Central memory CD8-positive, alpha-beta T cell (primary cell): ENCODE measurements around the gene MYO10.
"Not testable (repeated sequence)": the region's sequence is repeated elsewhere in the genome, so short reads cannot be mapped to it uniquely, and the experiment has no call there.

Experiments used
- ATAC-seq: fragments of 150-1000 bp; cut with Tn5 transposase; replicated peaks from 2 replicates; pipeline ENCODE4 v1.10.0; 2022; ENCODE audit warnings: mild to moderate bottlenecking, moderate FRiP score, moderate number of reproducible peaks; ENCODE audit not compliant: poor library complexity, severe bottlenecking; ENCODE audit errors: extremely low read depth
- DNase-seq, 2 donors: peaks; one replicate each; pipeline ENCODE4 v3.0.0; 2021; ENCODE audit warnings: low spot score in 2 of 2
- H3K27ac Mint-ChIP-seq: one replicate; pipeline ENCODE4 v1.8.0; 2022; ENCODE audit warnings: low read depth, mild to moderate bottlenecking, moderate library complexity, mixed read lengths
- H3K27me3 Mint-ChIP-seq: one replicate; pipeline ENCODE4 v1.8.0; 2022; ENCODE audit warnings: mixed read lengths
- H3K36me3 Mint-ChIP-seq: one replicate; pipeline ENCODE4 v1.8.0; 2022; ENCODE audit warnings: mild to moderate bottlenecking, moderate library complexity, mixed read lengths; ENCODE audit not compliant: insufficient read depth
- H3K4me1 Mint-ChIP-seq: one replicate; pipeline ENCODE4 v1.8.0; 2022; ENCODE audit warnings: mixed read lengths
- H3K4me3 Mint-ChIP-seq: one replicate; pipeline ENCODE4 v1.8.0; 2022; ENCODE audit warnings: mild to moderate bottlenecking, moderate library complexity, mixed read lengths
- H3K9me3 Mint-ChIP-seq: one replicate; pipeline ENCODE4 v1.8.0; 2022; ENCODE audit warnings: mixed read lengths

The MYO10 gene

DNA sequence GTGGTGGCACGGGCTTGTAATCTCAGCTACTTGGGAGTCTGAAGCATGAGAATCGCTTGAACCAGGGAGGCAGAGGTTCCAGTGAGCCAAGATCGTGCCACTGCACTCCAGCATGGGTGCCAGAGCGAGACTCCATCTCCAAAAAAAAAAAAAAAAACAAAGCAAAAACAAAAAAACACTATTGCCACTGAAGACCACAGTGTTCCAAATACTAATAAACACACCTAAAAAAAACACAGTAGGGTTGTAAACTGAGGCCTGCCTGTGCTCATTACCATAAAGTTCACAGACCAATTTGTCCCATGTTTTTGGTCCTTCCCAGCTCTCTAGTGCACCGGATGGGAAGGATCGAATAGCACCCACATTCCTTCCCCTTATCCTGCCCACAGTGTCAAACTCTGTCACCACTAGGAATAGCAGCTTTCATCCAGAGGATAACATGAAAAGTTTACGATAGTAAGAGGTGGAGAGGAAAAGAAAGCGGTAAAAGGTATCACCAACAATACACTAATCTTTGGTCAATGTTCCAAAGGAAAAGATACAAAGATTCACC, 49.2 kb downstream of the MYO10 start:
- Mint-ChIP-seq H3K4me3 (no peak overlapping the region), H3K9me3 (peaks cover 4% of the 10 kb centered on the region), H3K4me1 (no peaks in the 10 kb centered on the region), H3K27me3 (no peaks in the 10 kb centered on the region), H3K36me3 (no peaks in the 10 kb centered on the region), H3K27ac (no peak overlapping the region)
- ATAC-seq: no peak
- no peak for DNase-seq

DNA sequence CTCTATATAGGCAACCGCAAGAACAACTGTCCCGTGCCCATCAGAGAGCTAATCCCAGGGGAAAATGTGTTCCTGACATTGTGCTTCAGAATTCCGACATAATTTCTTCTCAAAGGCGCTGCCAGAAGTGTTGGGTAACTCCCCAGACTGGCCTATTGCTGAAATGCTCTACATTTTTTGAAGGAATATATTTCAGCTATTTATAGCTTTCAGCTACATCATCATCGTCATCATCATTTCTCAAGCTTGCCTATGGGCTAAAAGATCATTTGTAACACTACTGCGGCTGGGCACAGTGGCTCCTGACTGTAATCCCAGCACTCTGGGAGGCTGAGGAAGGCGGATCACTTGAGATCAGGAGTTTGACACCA, 49.7 kb downstream of the MYO10 start:
- no peaks in the 10 kb centered on the region for H3K27me3 Mint-ChIP-seq
- DNase-seq (no peak), ATAC-seq (no peak)
- no peaks in the 10 kb centered on the region for H3K36me3 Mint-ChIP-seq
- no peak overlapping the region for H3K4me3 Mint-ChIP-seq
- no peaks in the 10 kb centered on the region for H3K4me1 Mint-ChIP-seq
- peaks cover 4% of the 10 kb centered on the region for H3K9me3 Mint-ChIP-seq
- H3K27ac Mint-ChIP-seq: no peak overlapping the region

DNA sequence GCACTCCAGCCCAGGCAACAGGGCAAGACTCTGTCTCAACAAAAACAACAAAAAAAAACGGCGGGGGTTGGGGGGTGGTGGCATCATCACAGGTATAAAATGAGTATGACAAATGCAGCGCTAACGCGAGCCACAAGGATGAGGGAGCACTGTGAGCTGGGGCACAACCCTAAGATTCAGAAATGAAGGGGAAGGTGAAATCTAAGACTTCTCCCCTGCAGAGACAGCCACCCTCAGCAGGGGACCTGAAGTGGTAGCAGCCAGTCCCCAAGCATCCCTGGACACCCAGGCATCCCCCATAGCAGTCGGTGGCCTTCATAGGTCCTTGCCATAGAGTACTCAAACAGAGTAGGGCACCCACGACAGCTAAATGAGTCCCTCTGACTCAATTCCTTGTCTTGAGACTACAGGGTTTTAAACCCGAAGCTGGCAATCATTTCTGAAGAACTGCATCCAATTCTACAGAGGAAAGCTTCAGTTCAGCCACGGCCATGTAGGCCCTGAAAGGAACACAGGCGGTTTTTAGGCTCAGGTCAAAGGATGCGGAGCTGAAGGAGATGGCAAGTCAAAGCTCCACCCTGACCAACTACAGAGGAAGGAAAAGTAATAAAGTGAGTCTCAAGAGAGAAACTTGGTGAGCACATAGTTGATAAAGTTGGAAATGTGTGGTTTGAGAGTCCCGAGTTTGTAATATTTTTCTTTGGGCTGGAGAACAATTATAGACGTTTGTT, 50.3 kb downstream of the MYO10 start:
- DNase-seq: no peak
- Mint-ChIP-seq H3K9me3 (peaks cover under 1% of the 10 kb centered on the region), H3K27ac (no peak overlapping the region), H3K4me1 (no peaks in the 10 kb centered on the region), H3K4me3 (no peak overlapping the region), H3K36me3 (no peaks in the 10 kb centered on the region), H3K27me3 (no peaks in the 10 kb centered on the region)
- no peak for ATAC-seq

DNA sequence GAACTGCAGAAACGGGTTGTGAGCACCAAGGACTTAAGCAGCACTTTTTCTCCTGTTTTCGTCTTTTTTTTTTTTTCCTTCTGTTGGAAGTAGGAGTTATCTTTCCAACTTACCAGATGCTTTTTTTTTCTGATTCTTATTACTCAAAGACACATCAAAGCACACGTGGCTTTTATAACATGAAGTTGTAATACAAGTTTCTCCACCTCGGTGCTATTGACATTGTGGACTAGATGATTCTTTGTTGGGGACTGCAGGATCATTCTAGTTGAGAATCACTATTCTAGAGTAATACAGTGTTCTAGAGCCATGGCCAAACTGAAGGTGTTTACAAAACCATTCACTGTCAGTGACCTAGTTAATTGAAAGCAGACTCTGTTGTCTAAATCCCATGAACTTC, 51.5 kb downstream of the MYO10 start:
- Mint-ChIP-seq H3K27ac (no peak overlapping the region), H3K27me3 (no peaks in the 10 kb centered on the region), H3K36me3 (no peaks in the 10 kb centered on the region), H3K4me3 (no peak overlapping the region), H3K9me3 (no peaks in the 10 kb centered on the region), H3K4me1 (no peaks in the 10 kb centered on the region)
- ATAC-seq (no peak), DNase-seq (no peak)

DNA sequence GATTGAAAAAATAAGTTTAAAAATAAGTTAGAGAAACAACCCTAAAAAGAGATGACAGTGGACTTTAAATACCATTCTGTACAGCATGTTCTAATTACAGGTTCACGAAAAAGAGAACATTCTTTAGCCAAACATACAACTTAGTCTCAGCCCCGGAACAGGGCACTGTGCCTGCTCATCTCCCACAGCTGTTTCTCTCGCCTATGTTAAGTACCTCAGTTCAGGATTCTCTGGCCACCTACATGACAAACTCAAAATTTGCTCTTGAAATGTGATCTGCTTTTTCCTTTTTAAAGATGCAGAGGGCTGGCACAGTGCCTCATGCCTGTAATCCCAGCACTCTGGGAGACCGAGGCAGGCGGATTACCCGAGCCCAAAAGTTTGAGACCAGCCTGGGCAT, 52.3 kb downstream of the MYO10 start:
- H3K4me1 Mint-ChIP-seq: no peaks in the 10 kb centered on the region
- DNase-seq (no peak), ATAC-seq (no peak)
- H3K36me3 Mint-ChIP-seq: no peaks in the 10 kb centered on the region
- no peaks in the 10 kb centered on the region for H3K27me3 Mint-ChIP-seq
- H3K9me3 Mint-ChIP-seq: no peaks in the 10 kb centered on the region
- H3K27ac Mint-ChIP-seq: no peak overlapping the region
- no peak overlapping the region for H3K4me3 Mint-ChIP-seq

DNA sequence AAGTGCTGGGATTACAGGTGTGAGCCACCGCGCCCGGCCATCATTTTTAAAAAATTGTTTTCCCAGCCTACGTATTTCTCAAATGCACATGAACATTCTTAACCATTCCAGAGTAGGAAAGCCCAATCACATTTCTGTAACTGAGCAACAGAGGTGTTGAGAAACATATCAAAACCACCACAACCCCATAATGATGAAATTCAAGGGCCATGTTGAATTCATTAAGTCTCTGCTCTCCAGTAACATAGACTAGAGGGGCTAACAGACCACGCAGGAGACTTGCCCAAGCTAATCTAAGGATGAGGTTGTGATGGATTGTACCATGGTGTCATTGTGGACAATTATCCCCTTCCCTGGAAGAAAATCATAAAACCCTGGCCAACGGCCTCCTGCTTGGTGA, 52.9 kb downstream of the MYO10 start:
- Mint-ChIP-seq H3K9me3 (no peaks in the 10 kb centered on the region), H3K4me1 (no peaks in the 10 kb centered on the region), H3K4me3 (no peak overlapping the region), H3K36me3 (no peaks in the 10 kb centered on the region), H3K27me3 (no peaks in the 10 kb centered on the region), H3K27ac (no peak overlapping the region)
- DNase-seq: no peak
- no peak for ATAC-seq

DNA sequence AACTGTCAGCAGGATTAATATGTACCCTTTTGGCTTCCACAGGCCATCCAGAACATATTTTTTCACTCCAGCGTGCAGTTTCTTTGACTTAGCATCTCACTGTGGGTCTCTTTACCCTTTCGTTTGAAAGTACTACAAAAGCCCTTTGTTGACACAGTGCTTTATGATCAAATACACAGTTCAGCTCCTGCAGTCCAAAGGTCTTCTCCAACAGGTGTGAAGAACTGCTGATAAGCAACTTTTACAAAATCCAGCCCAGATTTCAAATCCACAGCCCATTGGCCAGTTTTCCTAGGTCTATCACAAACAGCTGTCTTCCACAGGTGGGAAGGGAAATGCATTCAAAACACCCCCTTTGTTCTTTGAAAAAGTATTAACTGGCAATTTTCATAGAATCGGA, 54.8 kb downstream of the MYO10 start:
- no peak for DNase-seq
- ATAC-seq: no peak
- Mint-ChIP-seq H3K4me1 (no peaks in the 10 kb centered on the region), H3K9me3 (no peaks in the 10 kb centered on the region), H3K27me3 (no peaks in the 10 kb centered on the region), H3K4me3 (no peak overlapping the region), H3K36me3 (no peaks in the 10 kb centered on the region), H3K27ac (no peak overlapping the region)

DNA sequence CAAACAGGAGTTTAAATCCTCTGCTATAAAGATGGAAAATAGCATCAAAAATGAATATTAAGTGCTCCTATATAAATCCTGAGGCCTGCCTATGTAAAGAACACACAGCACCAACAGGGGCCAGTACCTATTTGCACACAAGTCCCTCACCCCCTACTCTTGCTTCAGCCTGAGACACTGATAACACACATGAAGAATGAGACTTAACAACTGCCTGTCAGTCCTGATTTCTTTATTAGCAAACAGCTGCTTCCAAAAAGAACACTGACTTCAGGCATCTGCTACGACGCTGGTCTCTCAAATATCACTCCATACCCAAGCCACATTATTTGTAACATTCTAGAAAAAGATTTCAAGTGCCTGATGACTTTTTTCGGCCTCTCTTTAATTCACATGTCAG, 55.5 kb downstream of the MYO10 start:
- ATAC-seq: no peak
- Mint-ChIP-seq H3K36me3 (no peaks in the 10 kb centered on the region), H3K27ac (no peak overlapping the region), H3K9me3 (no peaks in the 10 kb centered on the region), H3K27me3 (no peaks in the 10 kb centered on the region), H3K4me1 (no peaks in the 10 kb centered on the region), H3K4me3 (no peak overlapping the region)
- DNase-seq: no peak

DNA sequence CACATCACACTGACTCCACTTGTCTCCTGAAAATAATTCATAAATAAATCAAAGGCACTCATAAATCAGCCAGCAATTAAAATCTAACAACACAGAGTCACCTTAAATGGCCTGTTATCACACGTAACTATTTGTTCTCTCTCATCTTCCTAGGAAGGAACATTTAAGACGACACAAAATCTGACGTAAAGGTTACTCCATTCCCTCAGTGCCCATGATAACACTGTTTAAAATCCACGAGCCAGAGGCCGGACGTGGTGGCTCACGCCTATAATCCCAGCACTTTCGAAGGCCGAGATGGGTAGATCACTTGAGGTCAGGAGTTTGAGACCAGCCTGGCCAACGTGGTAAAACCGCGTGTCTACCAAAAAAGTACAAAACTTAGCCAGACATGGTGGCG, 56.4 kb downstream of the MYO10 start:
- ATAC-seq (no peak), DNase-seq (no peak)
- Mint-ChIP-seq H3K36me3 (no peaks in the 10 kb centered on the region), H3K27me3 (no peaks in the 10 kb centered on the region), H3K4me3 (no peak overlapping the region), H3K9me3 (peaks cover 1% of the 10 kb centered on the region), H3K4me1 (no peaks in the 10 kb centered on the region), H3K27ac (no peak overlapping the region)

DNA sequence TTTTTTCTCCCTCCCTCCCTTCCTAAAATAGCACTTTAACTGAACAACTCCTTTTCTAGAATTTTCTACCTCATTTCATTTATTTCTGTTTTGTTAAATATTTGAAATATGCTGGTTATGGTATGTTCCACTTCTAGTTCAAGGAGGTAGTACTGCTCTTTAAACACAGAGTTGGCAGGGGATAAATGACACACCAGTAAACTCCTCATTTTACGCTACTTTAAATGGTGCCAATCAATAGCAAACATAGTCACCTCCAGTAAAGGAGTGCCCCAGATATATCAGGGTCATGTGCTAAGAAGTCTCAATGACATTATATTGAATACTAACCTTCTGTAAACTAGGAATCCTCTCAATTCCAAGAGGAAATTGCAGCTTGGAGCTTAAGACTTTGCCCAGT, 56.9 kb downstream of the MYO10 start:
- H3K27ac Mint-ChIP-seq: no peak overlapping the region
- no peaks in the 10 kb centered on the region for H3K4me1 Mint-ChIP-seq
- ATAC-seq (no peak), DNase-seq (no peak)
- no peak overlapping the region for H3K4me3 Mint-ChIP-seq
- H3K9me3 Mint-ChIP-seq: peaks cover 5% of the 10 kb centered on the region
- no peaks in the 10 kb centered on the region for H3K36me3 Mint-ChIP-seq
- no peaks in the 10 kb centered on the region for H3K27me3 Mint-ChIP-seq

DNA sequence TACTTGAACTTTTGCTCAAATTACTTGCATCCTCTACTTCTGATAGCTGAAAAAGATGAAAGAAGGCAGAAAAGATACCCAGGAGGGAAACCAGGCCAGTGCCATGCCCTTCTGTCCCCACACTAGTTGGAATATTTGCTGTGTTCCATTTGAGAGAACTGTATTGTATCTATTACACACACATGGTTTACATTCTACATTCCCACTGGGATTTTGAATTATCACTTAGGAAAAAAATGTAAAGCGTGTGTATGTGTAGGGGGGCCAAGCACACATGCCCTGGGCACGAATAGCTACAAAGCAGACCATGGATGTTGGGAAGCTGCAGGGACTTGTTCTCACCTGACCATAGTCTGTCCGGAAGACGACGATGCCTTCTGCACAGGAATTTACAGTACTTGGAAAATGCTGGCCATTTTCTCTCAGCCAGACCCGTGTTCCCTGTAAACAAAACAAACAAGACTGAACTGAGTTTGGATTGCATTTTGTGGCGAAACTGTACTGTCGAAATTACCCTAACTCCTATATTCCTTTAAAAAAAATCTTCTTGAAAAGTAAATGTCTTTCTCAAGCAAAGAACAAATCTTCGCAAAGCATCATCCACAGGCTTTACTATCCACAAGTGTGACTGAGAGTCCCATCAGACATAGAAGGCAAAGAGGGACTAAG, 58.7 kb downstream of the MYO10 start:
- no peak overlapping the region for H3K27ac Mint-ChIP-seq
- no peaks in the 10 kb centered on the region for H3K27me3 Mint-ChIP-seq
- H3K9me3 Mint-ChIP-seq: peaks cover 5% of the 10 kb centered on the region
- DNase-seq (no peak), ATAC-seq (no peak)
- H3K4me1 Mint-ChIP-seq: no peaks in the 10 kb centered on the region
- no peak overlapping the region for H3K4me3 Mint-ChIP-seq
- H3K36me3 Mint-ChIP-seq: no peaks in the 10 kb centered on the region

DNA sequence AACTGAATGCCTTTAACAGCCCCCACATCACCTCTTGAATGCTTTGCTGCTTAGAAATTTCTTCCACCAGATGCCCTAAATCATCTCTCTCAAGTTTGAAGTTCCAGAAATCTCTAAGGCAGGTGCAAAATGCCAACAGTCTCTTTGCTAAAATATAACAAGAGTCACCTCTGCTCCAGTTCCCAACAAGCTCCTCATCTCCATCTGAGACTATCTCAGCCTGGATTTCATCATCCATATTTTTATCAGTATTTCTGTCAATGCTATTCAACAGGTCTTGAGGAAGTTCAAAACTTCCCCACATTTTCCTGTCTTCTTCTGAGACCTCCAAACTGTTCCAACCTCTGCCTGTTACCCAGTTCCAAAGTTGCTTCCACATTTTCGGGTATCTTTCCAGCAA, 61.7 kb downstream of the MYO10 start:
- not testable (repeated sequence) for H3K27me3 Mint-ChIP-seq, H3K27ac Mint-ChIP-seq, H3K4me1 Mint-ChIP-seq, H3K36me3 Mint-ChIP-seq, H3K9me3 Mint-ChIP-seq, H3K4me3 Mint-ChIP-seq, ATAC-seq, DNase-seq

DNA sequence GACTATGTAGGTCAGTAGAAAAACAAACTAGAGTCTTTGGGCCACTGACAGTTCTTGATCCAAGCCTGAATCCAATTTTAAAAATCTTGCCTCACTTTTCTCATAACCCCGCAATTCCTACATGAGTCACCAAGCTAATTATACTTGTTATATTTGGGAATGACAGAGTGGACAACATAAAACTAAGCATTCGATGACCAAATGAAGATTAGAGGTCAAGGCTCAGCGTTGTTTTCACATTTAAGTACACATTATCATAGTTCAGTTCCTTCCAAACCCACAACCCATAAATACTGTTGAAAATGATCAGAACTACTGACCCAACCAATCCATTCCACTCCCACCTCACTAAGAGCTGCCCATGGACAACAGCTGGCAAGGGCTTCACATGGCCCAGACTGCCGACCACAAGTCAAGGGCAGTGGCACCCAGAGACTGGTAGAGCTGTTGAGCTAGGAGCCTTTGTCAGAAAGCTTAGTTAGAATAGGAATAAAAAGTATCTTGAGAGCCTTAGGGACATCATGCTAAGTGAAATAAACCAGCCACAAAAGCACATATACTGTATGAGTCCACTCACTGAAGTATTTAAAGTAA, 64.2 kb downstream of the MYO10 start:
- H3K9me3 Mint-ChIP-seq: peaks cover 5% of the 10 kb centered on the region
- DNase-seq (no peak), ATAC-seq (no peak)

More for the DNA sequence above, 64.2 kb downstream of the MYO10 start:
- Mint-ChIP-seq H3K27ac (no peak overlapping the region), H3K4me3 (no peak overlapping the region), H3K4me1 (no peaks in the 10 kb centered on the region), H3K27me3 (no peaks in the 10 kb centered on the region), H3K36me3 (no peaks in the 10 kb centered on the region)
